ENCODE results near the gene PLPPR2.
"Not testable (repeated sequence)": the region's sequence is repeated elsewhere in the genome, so short reads cannot be mapped to it uniquely, and the experiment has no call there.

The PLPPR2 gene

DNA sequence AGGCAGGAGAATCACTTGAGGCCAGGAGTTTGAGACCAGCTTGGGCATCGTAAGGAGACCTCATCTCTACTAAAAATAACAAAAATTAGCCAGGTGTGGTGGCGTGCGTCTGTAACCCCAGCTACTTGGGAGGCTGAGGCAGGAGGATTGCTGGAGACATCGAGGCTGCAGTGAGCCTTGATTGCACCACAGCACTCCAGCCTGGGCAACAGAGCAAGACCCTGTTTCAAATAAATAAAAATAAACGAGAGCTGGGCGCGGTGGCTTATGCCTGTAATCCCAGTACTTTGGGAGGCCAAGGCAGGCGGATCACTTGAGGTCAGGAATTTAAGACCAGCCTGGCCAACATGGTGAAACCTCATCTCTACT lies 15.1 kb upstream of the PLPPR2 start:
- not testable (repeated sequence) for DNase-seq

DNA sequence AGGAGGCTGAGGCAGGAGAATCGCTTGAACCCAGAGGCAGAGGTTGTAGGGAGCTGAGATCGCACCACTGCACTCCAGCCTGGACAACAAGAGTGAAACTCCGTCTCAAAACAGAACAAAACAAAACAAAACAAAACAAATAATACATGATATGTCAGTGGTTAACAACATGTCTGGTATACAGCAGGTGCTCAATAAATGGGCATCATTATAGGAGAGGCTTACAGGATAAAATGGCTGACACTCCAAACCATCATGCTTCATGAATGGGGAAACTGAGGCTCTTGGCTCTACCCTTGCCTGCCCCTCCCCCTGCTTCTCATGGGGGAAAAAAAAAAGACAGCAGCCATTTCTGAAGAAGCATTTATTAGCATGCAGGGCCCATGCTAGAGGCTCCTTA lies 12.8 kb upstream of the PLPPR2 start:
- no peak for DNase-seq

GRCh38 chr19:11345122-11345803 lies 10.0 kb upstream of the PLPPR2 start:
- DNase-seq: no peak

GRCh38 chr19:11346104-11346940 lies 8.9 kb upstream of the PLPPR2 start, which contains the start of the genes CCDC159 and TMEM205:
TSS of gene CCDC159 (plus strand) at chr19:11346519. CDS start at chr19:11346607, 88 bp downstream.
TSS of gene TMEM205 (minus strand) at chr19:11346268. CDS start at chr19:11345619, 649 bp downstream.
- DNase-seq: peak; percentile 95

GRCh38 chr19:11347546-11348039 lies 7.6 kb upstream of the PLPPR2 start:
- no peak for DNase-seq

DNA sequence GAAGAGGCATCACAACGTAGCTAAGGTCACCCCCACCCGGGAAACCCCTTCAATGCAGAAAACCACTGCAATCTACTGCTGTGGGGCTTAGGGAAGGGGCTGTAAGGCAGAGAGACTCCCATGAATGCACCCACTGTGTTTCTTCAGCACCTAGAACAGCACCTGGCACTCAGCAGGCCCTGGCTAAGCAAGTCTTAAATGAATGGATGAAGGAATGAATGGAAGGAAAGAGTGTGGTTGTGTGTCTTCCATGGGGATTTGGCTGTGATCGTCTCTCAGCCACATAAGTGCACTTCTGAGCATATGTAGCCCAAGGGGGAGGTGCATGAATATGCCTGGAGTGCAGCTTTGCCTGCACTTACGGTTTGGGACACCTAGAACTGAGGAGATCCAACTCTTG lies 6.1 kb upstream of the PLPPR2 start:
- no peak for DNase-seq

- not testable (repeated sequence) for DNase-seq
Measured at GRCh38 chr19:11354102-11354501, 1.1 kb upstream of the PLPPR2 start.

- no peak for DNase-seq
Measured at GRCh38 chr19:11356074-11356397, 804 bp downstream of the PLPPR2 start.

DNA sequence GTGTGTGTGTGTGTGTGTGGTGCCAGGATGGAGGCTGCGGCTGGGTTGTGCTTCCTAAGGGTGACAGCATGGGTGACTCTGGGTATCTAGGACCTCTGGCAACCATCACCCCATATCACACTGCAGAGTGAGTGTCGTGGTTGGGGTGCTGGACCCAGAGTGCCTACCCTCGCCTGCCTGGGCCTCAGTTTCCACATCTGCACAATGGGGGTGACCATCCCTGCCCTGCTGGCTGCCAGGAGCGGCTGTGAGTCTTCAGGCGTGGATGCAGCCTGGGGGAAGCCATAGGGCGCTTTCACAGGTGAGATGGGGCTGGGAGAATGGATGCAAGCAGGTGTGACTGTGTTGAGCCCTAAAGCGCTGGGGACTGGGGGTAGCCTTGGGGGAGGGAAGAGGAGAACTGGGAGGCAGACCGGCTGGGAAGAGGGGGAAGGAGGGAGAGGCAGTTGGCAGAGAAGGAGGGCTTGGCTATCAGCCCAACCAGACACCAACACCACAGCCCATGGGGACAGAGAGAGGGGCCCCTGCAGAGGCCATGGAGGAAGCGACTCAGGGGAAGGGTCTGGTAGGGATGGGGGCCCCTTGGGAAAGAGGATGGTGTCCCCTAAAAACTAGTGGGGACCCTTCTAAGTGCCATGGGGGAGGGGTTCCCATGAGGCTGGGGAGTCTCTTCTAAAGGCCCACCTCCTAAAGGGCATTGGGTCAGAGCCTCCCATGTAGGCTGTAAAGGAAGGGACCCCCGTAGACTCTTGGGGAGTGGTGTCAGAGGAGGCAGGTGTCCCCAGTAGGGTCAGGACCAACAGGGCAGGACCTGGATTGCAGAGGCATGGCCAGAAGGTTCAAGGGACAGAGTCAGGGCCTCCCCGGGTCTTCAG lies 1.7 kb downstream of the PLPPR2 start:
- DNase-seq: no peak

- no peak for DNase-seq
Measured at GRCh38 chr19:11359421-11359820, 4.2 kb downstream of the PLPPR2 start.

- DNase-seq: no peak
Measured at GRCh38 chr19:11361037-11361770, 6.0 kb downstream of the PLPPR2 start.

DNA sequence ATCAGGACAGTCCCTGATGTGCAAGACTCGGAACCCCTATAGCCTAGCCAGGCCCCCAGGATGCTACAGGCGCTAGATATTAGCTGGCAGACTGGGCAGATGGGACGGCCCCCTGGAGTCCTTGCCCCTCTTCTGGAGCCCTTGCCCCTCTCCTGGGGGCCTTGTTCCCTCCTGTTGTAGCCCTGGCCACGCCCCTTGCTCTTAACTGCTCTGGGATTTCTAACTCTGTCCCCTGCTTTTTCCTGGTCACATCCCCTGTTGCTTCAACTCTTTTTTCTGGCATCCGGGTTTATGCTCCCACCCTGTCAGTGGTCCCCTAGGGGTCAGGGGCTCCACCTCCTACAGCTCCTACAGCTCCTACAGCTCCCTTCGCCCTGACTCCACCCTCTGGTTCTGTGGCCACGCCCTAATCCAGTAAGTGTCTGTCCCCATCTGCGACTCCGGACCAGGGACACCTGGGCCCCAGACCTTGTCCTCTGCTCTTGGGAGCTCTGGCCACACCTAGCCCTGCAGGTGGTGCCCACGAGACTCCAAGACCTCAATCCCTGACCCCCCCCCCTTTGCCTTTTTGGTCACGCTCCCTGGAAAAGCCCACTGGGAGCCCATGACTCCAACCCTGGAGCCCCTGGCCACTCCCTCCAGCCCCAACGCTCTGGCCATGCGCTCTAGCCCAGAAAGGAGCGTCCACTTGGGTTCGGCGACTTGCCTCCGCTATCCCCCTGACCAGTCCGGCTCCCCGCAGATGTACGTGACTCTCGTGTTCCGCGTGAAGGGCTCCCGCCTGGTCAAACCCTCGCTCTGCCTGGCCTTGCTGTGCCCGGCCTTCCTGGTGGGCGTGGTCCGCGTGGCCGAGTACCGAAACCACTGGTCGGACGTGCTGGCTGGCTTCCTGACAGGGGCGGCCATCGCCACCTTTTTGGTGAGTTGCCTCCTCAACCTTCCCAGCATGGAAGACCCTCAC lies 6.8 kb downstream of the PLPPR2 start:
- DNase-seq: no peak

DNA sequence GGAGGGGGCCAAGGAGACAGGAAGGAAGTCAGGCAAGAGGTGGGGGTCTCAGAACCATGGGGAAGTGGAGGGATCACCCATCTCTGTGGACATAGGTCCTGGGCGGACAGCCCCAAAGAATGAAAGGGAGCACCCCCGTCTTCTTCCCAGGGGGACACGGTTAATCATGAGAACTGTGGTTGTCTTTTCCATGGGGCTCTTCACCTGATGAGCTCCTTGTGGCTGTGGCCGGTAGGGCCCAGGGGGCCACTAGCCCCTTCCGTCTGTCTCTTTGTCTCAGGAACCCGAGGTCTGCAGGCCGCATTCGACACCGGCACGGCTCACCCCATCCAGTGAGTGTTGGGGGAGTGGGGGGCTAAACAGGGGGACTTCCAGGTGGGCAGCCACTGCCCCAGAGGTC lies 8.6 kb downstream of the PLPPR2 start:
- no peak for DNase-seq

DNA sequence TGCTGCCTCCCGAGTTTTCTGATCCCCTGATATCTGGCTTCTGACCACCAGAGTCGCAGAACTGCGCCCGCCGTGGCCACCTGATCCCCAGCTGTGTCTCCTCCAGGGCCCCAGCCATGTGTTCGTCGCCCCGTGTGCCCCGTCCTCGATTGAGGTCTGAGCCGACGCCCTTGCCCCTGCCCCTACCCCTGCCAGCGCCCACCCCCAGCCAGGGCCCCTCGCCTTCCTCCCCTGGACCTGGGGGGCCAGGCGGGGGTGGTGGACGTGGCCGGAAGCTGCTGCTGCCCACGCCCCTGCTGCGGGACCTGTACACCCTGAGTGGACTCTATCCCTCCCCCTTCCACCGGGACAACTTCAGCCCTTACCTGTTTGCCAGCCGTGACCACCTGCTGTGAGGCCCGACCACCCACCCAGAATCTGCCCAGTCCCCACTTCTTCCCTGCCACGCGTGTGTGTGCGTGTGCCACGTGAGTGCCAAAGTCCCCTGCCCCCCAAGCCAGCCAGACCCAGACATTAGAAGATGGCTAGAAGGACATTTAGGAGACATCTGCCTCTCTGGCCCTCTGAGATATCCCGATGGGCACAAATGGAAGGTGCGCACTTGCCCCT lies 9.2 kb downstream of the PLPPR2 start:
- no peak for DNase-seq

DNA sequence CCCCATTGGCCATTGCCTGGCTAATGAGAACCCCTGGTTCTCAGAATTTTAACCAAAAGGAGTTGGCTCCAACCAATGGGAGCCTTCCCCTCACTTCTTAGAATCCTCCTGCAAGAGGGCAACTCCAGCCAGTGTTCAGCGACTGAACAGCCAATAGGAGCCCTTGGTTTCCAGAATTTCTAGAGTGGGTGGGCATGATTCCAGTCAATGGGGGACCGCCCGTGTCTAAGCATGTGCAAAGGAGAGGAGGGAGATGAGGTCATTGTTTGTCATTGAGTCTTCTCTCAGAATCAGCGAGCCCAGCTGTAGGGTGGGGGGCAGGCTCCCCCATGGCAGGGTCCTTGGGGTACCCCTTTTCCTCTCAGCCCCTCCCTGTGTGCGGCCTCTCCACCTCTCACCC lies 9.7 kb downstream of the PLPPR2 start:
- no peak for DNase-seq

- DNase-seq: no peak
Measured at GRCh38 chr19:11365557-11366117, 10.4 kb downstream of the PLPPR2 start.

DNA sequence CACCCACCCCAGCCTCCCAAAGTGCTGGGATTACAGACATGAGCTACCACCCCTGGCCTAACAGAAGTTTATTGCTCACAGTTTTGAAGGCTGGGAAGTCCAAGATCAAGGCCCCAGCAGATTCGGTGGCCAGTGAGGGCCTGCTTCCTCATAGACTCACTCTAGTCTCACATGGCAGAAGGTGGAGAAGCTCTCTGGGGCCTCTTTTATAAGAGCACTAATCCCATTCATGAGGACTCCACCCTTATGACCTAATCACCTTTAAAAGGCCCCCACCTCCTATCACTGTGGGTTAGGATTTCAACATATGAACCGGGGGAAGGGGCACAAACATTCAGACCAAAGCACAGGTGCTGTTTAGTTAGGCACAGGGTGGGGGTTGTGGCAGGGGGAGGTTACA lies 12.3 kb downstream of the PLPPR2 start:
- no peak for DNase-seq

GRCh38 chr19:11370744-11371143 lies 15.5 kb downstream of the PLPPR2 start:
- DNase-seq: no peak

- peak; percentile 63 for DNase-seq
Measured at GRCh38 chr19:11373166-11373884, 18.1 kb downstream of the PLPPR2 start.

All from NCI-H2107 (cell line).